DND-41 (cell line): ENCODE results near the gene APLF.

Source experiments
- CTCF ChIP-seq: IDR thresholded peaks from 2 replicates; pipeline ENCODE4 v1.5.1; 2012; ENCODE audit warnings: borderline replicate concordance, low read length, moderate library complexity, mild to moderate bottlenecking; ENCODE audit not compliant: poor library complexity, severe bottlenecking; ENCODE audit errors: extremely low read depth
- EZH2 ChIP-seq: IDR thresholded peaks from 3 replicates; pipeline ENCODE4 v1.6.1; 2012; ENCODE audit warnings: borderline replicate concordance, low read depth, mild to moderate bottlenecking, moderate library complexity, low read length, inconsistent platforms; ENCODE audit not compliant: severe bottlenecking

GRCh38 chr2:68506170-68506569 lies 38.8 kb downstream of the APLF start:
- no peak for TF ChIP-seq CTCF
- TF ChIP-seq EZH2: no peak
